D721Med (cell line): ENCODE measurements around the gene ANO1.

Experiments used
- DNase-seq: peaks from one replicate; pipeline ENCODE4 v3.0.0; 2011; ENCODE audit warnings: low spot score; ENCODE audit not compliant: insufficient read length
- FAIRE-seq: peaks from 2 replicates; lab custom pipeline; 2011; peaks lifted over from hg19 to GRCh38; lab: Jason Lieb, UNC
- TF ChIP-seq, protein P1 (sequence below): IDR thresholded peaks from 2 replicates; pipeline ENCODE4 v1.5.1; 2012; ENCODE audit warnings: mild to moderate bottlenecking, control low read depth; ENCODE audit not compliant: insufficient read depth; ENCODE audit errors: missing control alignments

Gene ANO1

DNA sequence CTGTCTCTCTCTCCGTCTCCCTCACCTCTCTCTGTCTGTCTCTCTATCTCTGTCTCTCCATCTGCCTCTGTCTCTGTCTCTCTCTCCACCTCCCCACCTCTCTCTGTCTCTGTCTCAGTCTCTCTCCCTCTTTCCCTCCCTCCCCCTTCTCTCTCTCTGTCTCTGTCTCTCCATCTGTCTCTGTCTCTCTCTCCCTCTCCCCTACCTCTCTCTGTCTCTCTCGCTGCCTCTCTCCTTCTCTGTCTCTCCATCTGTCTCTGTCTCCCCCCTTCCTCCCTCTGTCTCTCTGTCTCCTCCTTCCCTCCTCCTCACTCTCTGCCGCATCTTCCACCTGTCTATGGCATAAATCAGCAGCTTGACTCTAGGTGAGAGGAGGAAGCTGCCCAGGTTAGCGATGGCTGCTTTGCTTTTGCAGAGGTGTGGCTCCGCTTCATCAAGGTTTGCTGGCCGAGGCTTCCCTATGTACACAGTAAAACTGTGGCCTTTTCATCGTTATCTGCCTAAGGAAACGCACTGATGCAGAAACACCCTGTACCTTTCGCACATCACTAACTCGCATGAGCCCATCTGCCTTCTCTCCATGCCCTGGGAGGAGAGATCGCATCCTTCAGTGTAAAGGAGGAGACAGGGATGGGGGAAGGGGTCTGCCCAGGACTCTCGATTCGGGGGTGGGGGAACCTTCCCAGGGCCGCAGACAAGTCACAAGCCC is 44.5 kb downstream of the ANO1 start:
- TF ChIP-seq, protein P1, sequence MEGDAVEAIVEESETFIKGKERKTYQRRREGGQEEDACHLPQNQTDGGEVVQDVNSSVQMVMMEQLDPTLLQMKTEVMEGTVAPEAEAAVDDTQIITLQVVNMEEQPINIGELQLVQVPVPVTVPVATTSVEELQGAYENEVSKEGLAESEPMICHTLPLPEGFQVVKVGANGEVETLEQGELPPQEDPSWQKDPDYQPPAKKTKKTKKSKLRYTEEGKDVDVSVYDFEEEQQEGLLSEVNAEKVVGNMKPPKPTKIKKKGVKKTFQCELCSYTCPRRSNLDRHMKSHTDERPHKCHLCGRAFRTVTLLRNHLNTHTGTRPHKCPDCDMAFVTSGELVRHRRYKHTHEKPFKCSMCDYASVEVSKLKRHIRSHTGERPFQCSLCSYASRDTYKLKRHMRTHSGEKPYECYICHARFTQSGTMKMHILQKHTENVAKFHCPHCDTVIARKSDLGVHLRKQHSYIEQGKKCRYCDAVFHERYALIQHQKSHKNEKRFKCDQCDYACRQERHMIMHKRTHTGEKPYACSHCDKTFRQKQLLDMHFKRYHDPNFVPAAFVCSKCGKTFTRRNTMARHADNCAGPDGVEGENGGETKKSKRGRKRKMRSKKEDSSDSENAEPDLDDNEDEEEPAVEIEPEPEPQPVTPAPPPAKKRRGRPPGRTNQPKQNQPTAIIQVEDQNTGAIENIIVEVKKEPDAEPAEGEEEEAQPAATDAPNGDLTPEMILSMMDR: no peak
- no peak for FAIRE-seq
- DNase-seq: no peak

DNA sequence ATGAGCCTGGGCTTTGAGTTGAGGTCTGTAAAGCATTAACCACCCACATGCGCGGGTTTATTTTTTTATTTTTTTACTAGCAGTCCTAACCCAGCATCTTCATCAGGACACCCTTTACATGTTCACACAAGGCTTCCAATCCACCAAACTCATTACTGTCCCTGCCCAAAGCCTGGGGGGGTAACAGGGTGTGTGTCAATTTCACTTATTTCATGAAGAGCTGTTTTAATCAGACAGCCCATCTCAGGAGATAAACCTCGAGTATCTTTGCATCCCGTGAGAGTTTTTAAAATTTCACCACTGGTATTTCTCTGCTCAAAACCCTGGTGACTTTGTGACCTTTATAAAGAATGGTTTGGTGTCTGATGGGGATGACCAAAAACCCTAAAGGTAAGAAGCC is 45.6 kb downstream of the ANO1 start:
- FAIRE-seq (no peak), DNase-seq (no peak)
- TF ChIP-seq, protein P1: no peak

DNA sequence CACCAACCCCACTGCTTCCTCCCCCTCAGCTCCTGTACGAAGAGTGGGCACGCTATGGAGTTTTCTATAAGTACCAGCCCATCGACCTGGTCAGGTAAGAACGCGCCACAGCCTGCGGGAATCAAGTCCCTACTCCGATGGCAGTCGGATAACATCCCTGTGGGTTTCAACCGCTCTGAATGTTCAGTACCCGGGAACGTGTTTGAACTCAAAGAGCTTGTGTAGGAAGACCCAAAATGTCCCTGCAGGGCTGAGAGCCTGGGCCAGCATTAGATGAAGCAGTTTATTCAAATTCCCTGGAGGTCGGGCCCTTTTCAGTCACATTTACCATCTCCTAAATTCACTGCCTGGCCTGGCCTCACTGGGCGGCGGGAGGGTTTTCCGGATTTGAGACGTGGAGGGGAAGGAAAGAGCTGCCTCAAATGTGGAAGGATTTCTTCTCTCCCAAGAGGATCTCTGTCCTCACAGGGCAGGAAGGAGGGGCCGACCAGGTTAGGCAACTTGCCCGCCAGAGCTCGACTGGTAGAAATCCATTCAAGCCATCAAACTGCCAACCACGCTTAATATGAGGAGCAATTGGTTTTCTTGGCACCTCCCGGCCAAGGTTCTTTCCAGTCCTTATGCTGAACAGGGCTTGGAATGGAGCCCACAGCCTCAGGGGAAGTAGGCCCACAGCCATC is 46.3 kb downstream of the ANO1 start:
- no peak for FAIRE-seq
- no peak for DNase-seq
- TF ChIP-seq, protein P1: no peak

DNA sequence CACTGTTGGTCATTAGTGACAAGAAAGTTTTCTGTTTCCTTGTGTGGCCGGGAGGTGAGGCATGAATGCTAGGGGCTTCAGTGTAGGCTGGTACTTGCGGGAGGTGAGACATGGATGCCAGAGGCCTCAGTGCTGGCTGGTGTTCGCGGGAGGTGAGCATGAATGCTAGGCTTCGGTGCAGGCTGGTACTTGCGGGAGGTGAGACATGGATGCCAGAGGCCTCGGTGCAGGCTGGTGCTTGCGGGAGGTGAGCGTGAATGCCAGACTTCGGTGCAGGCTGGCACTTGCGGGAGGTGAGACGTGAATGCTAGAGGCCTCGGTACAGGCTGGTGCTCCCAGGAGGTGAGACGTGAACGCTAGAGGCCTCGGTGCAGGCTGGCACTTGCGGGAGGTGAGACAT is 48.4 kb downstream of the ANO1 start:
- DNase-seq: no peak
- FAIRE-seq: no peak
- TF ChIP-seq, protein P1: no peak

DNA sequence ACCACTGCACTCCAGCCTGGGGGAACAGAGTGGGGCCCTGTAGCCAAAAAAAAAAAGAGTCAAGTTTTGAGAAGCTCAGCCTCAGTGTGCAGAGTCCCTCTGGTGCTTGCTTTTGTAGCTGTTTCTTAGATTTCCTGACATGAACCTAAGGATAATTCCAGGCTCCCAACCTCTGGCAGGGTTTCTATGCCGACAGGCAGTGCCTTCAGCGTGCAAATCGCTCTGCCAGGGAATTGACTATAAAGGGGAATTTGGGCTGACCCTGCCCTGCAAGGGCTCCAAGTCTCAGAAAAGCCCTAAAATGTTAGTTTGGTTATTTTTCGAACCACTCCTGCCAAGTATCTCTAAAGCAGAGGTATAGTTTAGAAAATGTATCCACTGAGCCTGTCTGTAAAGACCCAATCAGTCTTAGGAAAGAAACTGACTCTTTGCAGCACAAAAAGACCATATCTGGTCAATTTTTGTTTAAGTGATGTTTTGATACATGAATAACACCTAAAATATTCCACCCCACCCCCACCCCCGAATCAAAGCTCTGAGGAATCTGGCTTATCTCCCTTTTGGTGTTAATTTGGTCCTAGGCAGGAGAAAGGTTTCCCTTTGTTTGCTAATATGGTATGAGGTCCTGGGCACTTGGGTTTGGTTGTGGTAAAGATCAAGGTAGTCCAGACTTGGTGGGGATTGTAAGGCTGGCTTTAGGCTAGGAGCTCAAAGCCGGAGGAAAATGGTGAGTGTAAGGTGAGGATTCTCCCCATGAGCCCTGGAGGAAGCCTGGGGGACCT is 49.7 kb downstream of the ANO1 start:
- TF ChIP-seq, protein P1: no peak
- FAIRE-seq: no peak

DNA sequence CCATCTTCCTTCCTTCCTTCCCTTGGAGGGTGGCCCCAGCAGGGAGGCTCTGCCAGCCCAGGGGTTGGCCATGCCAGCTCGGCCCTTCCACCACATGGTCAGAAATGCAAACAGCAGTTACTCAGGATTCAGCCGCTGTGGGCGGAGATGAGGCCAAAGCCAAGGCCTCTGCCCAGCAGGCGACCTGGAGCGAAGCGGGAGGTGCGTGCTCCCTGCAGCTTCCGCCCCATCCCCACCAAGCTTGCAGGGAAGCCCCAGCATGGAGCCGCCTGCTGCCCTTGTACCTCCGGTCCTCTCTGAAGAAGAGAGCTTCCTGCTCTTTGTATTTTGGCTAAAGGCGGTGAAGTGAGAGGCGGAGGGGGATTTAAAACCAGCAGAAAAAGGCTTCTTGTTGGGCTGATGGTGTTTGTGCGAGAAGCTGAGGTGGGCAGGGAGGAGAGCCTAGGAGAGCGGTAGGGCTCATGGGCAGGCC is 50.4 kb downstream of the ANO1 start:
- FAIRE-seq (no peak), DNase-seq (no peak)
- TF ChIP-seq, protein P1: no peak

More for the DNA sequence above, 49.7 kb downstream of the ANO1 start:
- no peak for DNase-seq
